ENCODE results near the gene CCDC57. TPM values are rescaled to one million over a fixed set of nuclear protein-coding genes. Genes with fewer than 3 reads are reported as not detected.

CCDC57 gene
- total RNA-seq, 4 donors from 2014 or later = 23.5 to 87.5 (median 48.3) TPM

DNA sequence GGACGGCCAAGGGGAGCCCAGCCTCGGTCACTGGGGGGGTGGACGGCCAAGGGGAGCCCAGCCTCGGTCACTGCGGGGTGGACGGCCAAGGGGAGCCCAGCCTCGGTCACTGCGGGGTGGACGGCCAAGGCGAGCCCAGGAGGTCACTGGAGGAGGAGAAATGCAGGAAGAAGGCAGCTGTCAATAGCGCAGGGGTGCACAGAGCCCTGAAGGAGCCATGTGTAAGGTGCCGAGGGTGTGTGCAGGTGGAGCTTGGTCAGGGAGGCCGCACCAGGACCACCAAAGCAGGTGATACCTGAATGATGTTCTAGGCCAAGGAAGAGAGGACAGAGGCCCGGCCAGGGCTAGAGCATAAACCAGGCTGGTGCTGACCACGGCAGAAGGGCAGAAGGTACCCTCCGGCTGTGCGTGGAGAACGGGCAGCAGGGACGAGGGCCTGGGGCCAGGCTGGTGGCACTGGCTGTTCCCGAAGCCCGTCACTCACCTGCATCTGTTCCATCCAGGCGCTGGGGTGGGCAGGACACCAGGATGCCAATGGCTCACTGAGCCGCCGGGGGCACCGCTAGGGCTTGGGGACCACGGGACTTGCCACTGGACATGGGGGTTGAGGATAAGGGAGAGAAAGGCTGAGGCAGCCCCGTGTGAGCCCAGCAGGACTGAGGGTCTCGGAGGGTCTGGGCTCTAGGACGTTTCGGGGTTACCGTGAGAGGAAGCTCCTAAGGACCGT, 5.9 kb upstream of the CCDC57 start:
- no peak for TF ChIP-seq POLR2AphosphoS5 (IDR thresholded peaks at IDR 0.05)
- TF ChIP-seq, protein P1, sequence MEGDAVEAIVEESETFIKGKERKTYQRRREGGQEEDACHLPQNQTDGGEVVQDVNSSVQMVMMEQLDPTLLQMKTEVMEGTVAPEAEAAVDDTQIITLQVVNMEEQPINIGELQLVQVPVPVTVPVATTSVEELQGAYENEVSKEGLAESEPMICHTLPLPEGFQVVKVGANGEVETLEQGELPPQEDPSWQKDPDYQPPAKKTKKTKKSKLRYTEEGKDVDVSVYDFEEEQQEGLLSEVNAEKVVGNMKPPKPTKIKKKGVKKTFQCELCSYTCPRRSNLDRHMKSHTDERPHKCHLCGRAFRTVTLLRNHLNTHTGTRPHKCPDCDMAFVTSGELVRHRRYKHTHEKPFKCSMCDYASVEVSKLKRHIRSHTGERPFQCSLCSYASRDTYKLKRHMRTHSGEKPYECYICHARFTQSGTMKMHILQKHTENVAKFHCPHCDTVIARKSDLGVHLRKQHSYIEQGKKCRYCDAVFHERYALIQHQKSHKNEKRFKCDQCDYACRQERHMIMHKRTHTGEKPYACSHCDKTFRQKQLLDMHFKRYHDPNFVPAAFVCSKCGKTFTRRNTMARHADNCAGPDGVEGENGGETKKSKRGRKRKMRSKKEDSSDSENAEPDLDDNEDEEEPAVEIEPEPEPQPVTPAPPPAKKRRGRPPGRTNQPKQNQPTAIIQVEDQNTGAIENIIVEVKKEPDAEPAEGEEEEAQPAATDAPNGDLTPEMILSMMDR (IDR thresholded peaks at IDR 0.05) = no peak
- no peak for TF ChIP-seq POLR2A (IDR thresholded peaks at IDR 0.05)
- in situ Hi-C loops (cut with MboI; ENCODE audit: low pct_ligation_motif_present in 1 of 4, low pct_unique_long_range_greater_than_20kb in 1 of 4, low sequenced_read_pairs in 3 of 4) = no loop called here
- no peak overlapping the region for H3K4me3 ChIP-seq
- no peak for DNase-seq
- peaks cover 22 to 28% (median 23%) of the 10 kb centered on the region in 4 donors for H3K4me1 ChIP-seq
- no peaks in the 10 kb centered on the region for H3K36me3 ChIP-seq
- H3K27me3 ChIP-seq = no peaks in the 10 kb centered on the region
- H3K27ac ChIP-seq = no peak overlapping the region
- no peaks in the 10 kb centered on the region for H3K9me3 ChIP-seq
- intact Hi-C loops (cut with DNase I; ENCODE audit: low total_unique reads) = no loop called here
- WGBS, 2 donors (ENCODE audit: low coverage in 1 of 2) = 88 to 91% methylated on average over 6 to 30 of the region's 32 CpGs

DNA sequence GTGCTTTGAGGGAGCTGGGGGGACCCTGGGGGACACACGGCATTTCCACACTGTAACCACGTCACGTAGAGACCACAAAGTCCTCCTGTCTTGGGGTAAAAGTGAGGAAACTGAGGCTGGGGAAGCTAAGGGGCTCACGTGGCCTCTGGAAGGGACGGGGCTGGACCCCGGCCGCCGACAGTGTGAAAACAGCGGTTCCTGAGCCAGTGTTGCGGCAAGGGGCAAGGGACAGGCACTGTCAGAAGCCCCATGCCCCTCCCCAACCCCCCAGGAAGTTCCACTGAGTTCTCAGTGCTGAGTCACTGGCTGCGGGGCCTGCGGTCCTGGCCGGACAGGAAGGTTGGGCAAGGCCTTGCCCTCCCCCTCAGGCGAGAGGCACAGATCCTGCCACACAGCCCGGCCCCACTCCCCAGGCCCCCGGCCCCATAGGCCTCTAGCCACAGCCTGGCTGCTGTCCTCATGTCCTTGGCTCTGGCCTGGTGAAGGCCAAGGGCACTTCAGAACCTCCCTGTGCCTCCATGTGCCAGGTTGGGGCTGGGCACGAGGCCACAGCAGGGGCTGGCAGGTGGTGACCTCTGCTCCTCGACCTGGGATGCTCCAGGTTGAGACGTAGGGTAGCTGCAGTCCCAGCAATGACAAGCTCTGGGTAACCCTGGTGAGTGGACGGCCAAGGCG, 5.0 kb upstream of the CCDC57 start:
- Histone ChIP-seq H3K4me3 (no peak overlapping the region), H3K4me1 (peaks cover 22 to 34% (median 27%) of the 10 kb centered on the region in 4 donors), H3K27ac (peak overlapping the region; percentile 73 to 80 (median 77)), H3K27me3 (no peaks in the 10 kb centered on the region), H3K9me3 (no peaks in the 10 kb centered on the region), H3K36me3 (no peaks in the 10 kb centered on the region)
- intact Hi-C loops (cut with DNase I; ENCODE audit: low total_unique reads) (no loop called here), in situ Hi-C loops (cut with MboI; ENCODE audit: low pct_ligation_motif_present in 1 of 4, low pct_unique_long_range_greater_than_20kb in 1 of 4, low sequenced_read_pairs in 3 of 4) (no loop called here)
- TF ChIP-seq POLR2AphosphoS5 (IDR thresholded peaks at IDR 0.05) = no peak
- TF ChIP-seq, protein P1 (IDR thresholded peaks at IDR 0.05) = no peak
- TF ChIP-seq EP300 (IDR thresholded peaks at IDR 0.05; ENCODE audit: low read depth) = no peak
- TF ChIP-seq POLR2A (IDR thresholded peaks at IDR 0.05) = no peak
- DNase-seq = peak; percentile 62
- 58% methylated on average over 21 of the region's 21 CpGs; no CpG with 5 or more reads in 1 of the 2 donors for WGBS, 2 donors (ENCODE audit: low coverage in 1 of 2)

DNA sequence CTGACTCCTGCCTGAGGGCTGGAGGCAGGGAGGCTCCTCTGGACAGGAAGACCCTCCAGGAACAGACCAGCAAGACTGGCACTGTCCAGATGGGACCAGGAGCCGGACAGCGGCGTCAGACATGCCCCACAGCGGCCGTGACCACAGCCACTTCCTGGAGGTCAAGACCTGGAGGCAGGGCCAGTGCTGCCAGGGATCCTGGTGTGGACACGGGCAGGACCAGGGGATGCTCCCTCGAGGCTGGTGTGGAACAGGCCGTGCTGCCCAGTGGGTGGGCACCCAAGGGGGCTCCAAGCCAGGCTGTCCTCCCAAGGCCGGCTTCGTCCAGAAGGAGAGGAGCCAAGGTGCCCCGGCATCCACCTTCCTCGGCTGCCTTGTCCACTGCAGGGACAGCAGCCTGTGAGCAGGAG, 4.5 kb upstream of the CCDC57 start:
- intact Hi-C loops (cut with DNase I; ENCODE audit: low total_unique reads) (no loop called here), in situ Hi-C loops (cut with MboI; ENCODE audit: low pct_ligation_motif_present in 1 of 4, low pct_unique_long_range_greater_than_20kb in 1 of 4, low sequenced_read_pairs in 3 of 4) (no loop called here)
- Histone ChIP-seq H3K27me3 (no peaks in the 10 kb centered on the region), H3K36me3 (no peaks in the 10 kb centered on the region), H3K4me3 (no peak overlapping the region), H3K9me3 (no peaks in the 10 kb centered on the region), H3K4me1 (peaks cover 22 to 34% (median 27%) of the 10 kb centered on the region in 4 donors), H3K27ac (peak overlapping the region; percentile 73 to 80 (median 77))
- 19% methylated on average over 3 of the region's 12 CpGs; no CpG with 5 or more reads in 1 of the 2 donors for WGBS, 2 donors (ENCODE audit: low coverage in 1 of 2)
- peak; percentile 47 for DNase-seq
- no peak for TF ChIP-seq EP300 (IDR thresholded peaks at IDR 0.05; ENCODE audit: low read depth)
- TF ChIP-seq POLR2A (IDR thresholded peaks at IDR 0.05) = no peak
- no peak for TF ChIP-seq POLR2AphosphoS5 (IDR thresholded peaks at IDR 0.05)
- TF ChIP-seq, protein P1 (IDR thresholded peaks at IDR 0.05) = no peak

DNA sequence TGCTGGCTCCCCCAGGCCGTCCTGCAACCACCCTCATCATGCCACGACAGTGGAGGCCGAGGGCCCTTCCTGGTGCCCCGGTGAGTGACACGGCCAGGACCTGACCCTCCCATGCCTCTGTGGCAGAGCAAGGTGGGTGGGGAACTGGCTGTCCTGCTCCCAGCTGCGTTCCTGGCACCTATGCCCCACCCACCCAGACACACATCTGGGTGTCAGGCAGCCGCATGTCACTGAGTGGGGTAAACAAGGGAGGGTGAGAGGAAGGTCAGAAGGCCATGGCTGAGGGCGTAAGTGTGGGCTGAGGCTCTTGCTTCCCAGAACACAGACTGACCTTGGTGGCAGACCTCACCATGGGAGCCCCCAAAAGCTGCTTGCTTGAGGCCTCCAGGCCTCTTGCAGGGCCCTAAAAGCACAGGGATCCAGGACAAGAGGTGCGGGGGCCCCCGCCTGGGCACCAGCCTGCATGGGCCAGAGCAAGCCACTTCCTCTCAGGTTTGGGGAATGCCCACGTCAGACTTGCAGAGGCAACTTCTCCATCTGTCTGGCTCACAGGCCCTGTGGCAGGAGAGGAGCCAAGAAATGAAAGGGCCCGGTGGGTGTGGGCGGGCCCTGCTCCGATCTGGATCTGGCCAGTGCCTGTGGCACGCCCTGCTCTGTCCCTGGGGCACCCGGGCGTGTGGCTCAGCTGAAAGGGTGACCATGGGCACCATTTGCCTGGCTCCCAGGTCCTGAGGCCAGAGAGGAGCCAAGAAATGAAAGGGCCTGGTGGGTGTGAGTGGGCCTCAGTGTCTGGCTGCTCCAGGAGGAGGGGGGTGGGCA, 3.9 kb upstream of the CCDC57 start:
- Histone ChIP-seq H3K36me3 (no peaks in the 10 kb centered on the region), H3K9me3 (no peaks in the 10 kb centered on the region), H3K27me3 (no peaks in the 10 kb centered on the region), H3K27ac (peak overlapping the region; percentile 73 to 80 (median 77)), H3K4me3 (no peak overlapping the region), H3K4me1 (peaks cover 27 to 40% (median 32%) of the 10 kb centered on the region in 4 donors)
- 30% methylated on average over 15 of the region's 17 CpGs; no CpG with 5 or more reads in 1 of the 2 donors for WGBS, 2 donors (ENCODE audit: low coverage in 1 of 2)
- in situ Hi-C loops (cut with MboI; ENCODE audit: low pct_ligation_motif_present in 1 of 4, low pct_unique_long_range_greater_than_20kb in 1 of 4, low sequenced_read_pairs in 3 of 4) (no loop called here), intact Hi-C loops (cut with DNase I; ENCODE audit: low total_unique reads) (no loop called here)
- peak; percentile 85 for DNase-seq
- TF ChIP-seq, protein P1 (IDR thresholded peaks at IDR 0.05) = no peak
- TF ChIP-seq POLR2A (IDR thresholded peaks at IDR 0.05) = peak; percentile 36
- no peak for TF ChIP-seq EP300 (IDR thresholded peaks at IDR 0.05; ENCODE audit: low read depth)
- TF ChIP-seq POLR2AphosphoS5 (IDR thresholded peaks at IDR 0.05) = peak in 2 of 3 donors; percentile 26 to 32

Data from transverse colon (tissue), 4 donors.